Smooth muscle cell (in vitro differentiated cells): ENCODE measurements around the gene MLH1. TPM values are rescaled to one million over a fixed set of nuclear protein-coding genes. Genes with fewer than 3 reads are reported as not detected.

Source experiments
- DNase-seq: peaks from one replicate; lab custom pipeline; 2025; ENCODE audit not compliant: unreplicated experiment; lab: John Stamatoyannopoulos, UW
- H2AFZ ChIP-seq: fragments of 200-600 bp; sonication (generic); 2 replicates; pipeline ENCODE4 v1.6.0; 2016; ENCODE audit warnings: antibody characterized with exemption, low read depth, mild to moderate bottlenecking
- H3F3A ChIP-seq: fragments of 200-600 bp; sonication (generic); 2 replicates; pipeline ENCODE4 v1.6.0; 2017; ENCODE audit warnings: antibody characterized with exemption, low read depth
- H3K27ac ChIP-seq: fragments of 200-600 bp; sonication (generic); 2 replicates; pipeline ENCODE4 v1.5.1; 2016; ENCODE audit warnings: low read depth, mild to moderate bottlenecking
- H3K27me3 ChIP-seq: fragments of 200-600 bp; sonication (generic); 2 replicates; pipeline ENCODE4 v1.6.1; 2016; ENCODE audit warnings: low read depth, mild to moderate bottlenecking
- H3K36me3 ChIP-seq: fragments of 200-600 bp; sonication (generic); 2 replicates; pipeline ENCODE4 v1.5.1; 2016; ENCODE audit warnings: low read depth
- H3K4me1 ChIP-seq: fragments of 200-600 bp; sonication (generic); 2 replicates; pipeline ENCODE4 v1.5.1; 2016; ENCODE audit warnings: low read depth
- H3K4me2 ChIP-seq: fragments of 200-600 bp; sonication (generic); 2 replicates; pipeline ENCODE4 v1.6.0; 2016; ENCODE audit warnings: mild to moderate bottlenecking
- H3K4me3 ChIP-seq: fragments of 200-600 bp; sonication (generic); 2 replicates; pipeline ENCODE4 v1.5.1; 2016; ENCODE audit warnings: mild to moderate bottlenecking
- H3K79me2 ChIP-seq: fragments of 200-600 bp; sonication (generic); 2 replicates; pipeline ENCODE4 v1.6.0; 2016; ENCODE audit warnings: low read depth, mild to moderate bottlenecking
- H3K9ac ChIP-seq: fragments of 200-600 bp; sonication (generic); 2 replicates; pipeline ENCODE4 v1.6.0; 2016; ENCODE audit warnings: low read depth
- H3K9me3 ChIP-seq: fragments of 200-600 bp; sonication (generic); replicated peaks from 2 replicates; pipeline ENCODE4 v1.5.1; 2016; ENCODE audit warnings: low read depth
- H4K20me1 ChIP-seq: fragments of 200-600 bp; sonication (generic); 2 replicates; pipeline ENCODE4 v1.6.0; 2016; ENCODE audit warnings: low read depth
- CTCF ChIP-seq: fragments of 200-600 bp; sonication (generic); IDR thresholded peaks from 2 replicates; pipeline ENCODE4 v1.5.1; 2017; ENCODE audit warnings: borderline replicate concordance, mild to moderate bottlenecking, antibody characterized with exemption; ENCODE audit not compliant: insufficient read depth, poor library complexity, severe bottlenecking
- WGBS: methylation state at CpG from one replicate; pipeline ENCODE4 v1.1.7; 2016; ENCODE audit warnings: low lambda C conversion rate; 5-methylcytosine and 5-hydroxymethylcytosine counted together
- polyA plus RNA-seq: library from polyadenylated mRNA; unstranded; fragments of >200 nt; fragmentation: Nextera tagmentation; extraction: Ambion mirVana; gene quantifications from 2 replicates; pipeline ENCODE4 v1.2.1, GENCODE V29; 2016
- total RNA-seq: library from RNA; depleted of rRNA; stranded (reverse); fragments of >200 nt; gene quantifications from 2 replicates; pipeline ENCODE4 v1.2.3, GENCODE V29; 2014

MLH1 gene
- total and polyA plus RNA-seq, 2 experiments from 2014 or later, result 22.6 to 28.3 TPM

- Histone ChIP-seq H3K4me1 (peaks cover 34% of the 10 kb centered on the region), H2AFZ (no peak overlapping the region), H3K27ac (peak overlapping the region; percentile 6), H3K79me2 (peaks cover 48% of the 10 kb centered on the region), H3K9ac (no peak overlapping the region), H4K20me1 (peaks cover 57% of the 10 kb centered on the region), H3K9me3 (no peaks in the 10 kb centered on the region), H3K27me3 (no peaks in the 10 kb centered on the region), H3K4me2 (peak overlapping the region; percentile 89), H3K4me3 (peak overlapping the region; percentile 62), H3K36me3 (peaks cover 8% of the 10 kb centered on the region), H3F3A (peaks cover 4% of the 10 kb centered on the region)
- DNase-seq, result no peak
- TF ChIP-seq CTCF, result no peak
Measured at GRCh38 chr3:36989568-36989967, 3.8 kb upstream of the MLH1 start.

GRCh38 chr3:36991147-36991546, 2.2 kb upstream of the MLH1 start:
- no peak for DNase-seq
- WGBS, result 77% methylated on average over 3 of the region's 3 CpGs
- H3K4me2 ChIP-seq, result peak overlapping the region; percentile 89
- H3K9me3 ChIP-seq, result no peaks in the 10 kb centered on the region
- TF ChIP-seq CTCF, result no peak
- H3F3A ChIP-seq, result peaks cover 4% of the 10 kb centered on the region
- H3K36me3 ChIP-seq, result peaks cover under 1% of the 10 kb centered on the region
- peaks cover 57% of the 10 kb centered on the region for H4K20me1 ChIP-seq
- peak overlapping the region; percentile 97 for H3K9ac ChIP-seq
- H2AFZ ChIP-seq, result no peak overlapping the region
- peaks cover 34% of the 10 kb centered on the region for H3K4me1 ChIP-seq
- H3K4me3 ChIP-seq, result peak overlapping the region; percentile 62
- H3K27ac ChIP-seq, result peak overlapping the region; percentile 98
- peaks cover 55% of the 10 kb centered on the region for H3K79me2 ChIP-seq
- H3K27me3 ChIP-seq, result no peaks in the 10 kb centered on the region

- 6% methylated on average over 24 of the region's 24 CpGs for WGBS
- H3K9ac ChIP-seq, result peak overlapping the region; percentile 97
Measured at GRCh38 chr3:36991923-36992805, 1.2 kb upstream of the MLH1 start.

More at GRCh38 chr3:36991923-36992805, 1.2 kb upstream of the MLH1 start:
- no peak for DNase-seq
- Histone ChIP-seq H3K27me3 (no peaks in the 10 kb centered on the region), H3K36me3 (peaks cover 7% of the 10 kb centered on the region), H4K20me1 (peaks cover 52% of the 10 kb centered on the region), H3K79me2 (peaks cover 65% of the 10 kb centered on the region), H3K4me3 (peak overlapping the region; percentile 62), H3K9me3 (no peaks in the 10 kb centered on the region), H3K4me1 (peaks cover 34% of the 10 kb centered on the region), H2AFZ (peak overlapping the region; percentile 36), H3K4me2 (peak overlapping the region; percentile 89), H3K27ac (peak overlapping the region; percentile 98), H3F3A (no peaks in the 10 kb centered on the region)
- TF ChIP-seq CTCF, result no peak
